GM18502 (cell line): ENCODE results near the gene CERCAM.
A peak's percentile ranks its signal among the peaks of the same experiment; 100 is the strongest.

Experiments used
- ATAC-seq: cut with Tn5 transposase; IDR thresholded peaks from one replicate; pipeline ENCODE4 v1.9.1; 2021; ENCODE audit warnings: mild to moderate bottlenecking; ENCODE audit not compliant: unreplicated experiment, poor library complexity

The CERCAM gene, protein sequence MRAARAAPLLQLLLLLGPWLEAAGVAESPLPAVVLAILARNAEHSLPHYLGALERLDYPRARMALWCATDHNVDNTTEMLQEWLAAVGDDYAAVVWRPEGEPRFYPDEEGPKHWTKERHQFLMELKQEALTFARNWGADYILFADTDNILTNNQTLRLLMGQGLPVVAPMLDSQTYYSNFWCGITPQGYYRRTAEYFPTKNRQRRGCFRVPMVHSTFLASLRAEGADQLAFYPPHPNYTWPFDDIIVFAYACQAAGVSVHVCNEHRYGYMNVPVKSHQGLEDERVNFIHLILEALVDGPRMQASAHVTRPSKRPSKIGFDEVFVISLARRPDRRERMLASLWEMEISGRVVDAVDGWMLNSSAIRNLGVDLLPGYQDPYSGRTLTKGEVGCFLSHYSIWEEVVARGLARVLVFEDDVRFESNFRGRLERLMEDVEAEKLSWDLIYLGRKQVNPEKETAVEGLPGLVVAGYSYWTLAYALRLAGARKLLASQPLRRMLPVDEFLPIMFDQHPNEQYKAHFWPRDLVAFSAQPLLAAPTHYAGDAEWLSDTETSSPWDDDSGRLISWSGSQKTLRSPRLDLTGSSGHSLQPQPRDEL

GRCh38 chr9:128420651-128421481 lies at the start of gene CERCAM:
CERCAM (plus strand) TSS chr9:128420857; CDS start chr9:128420878, 21 bp downstream.
- ATAC-seq = peak; percentile 78

DNA sequence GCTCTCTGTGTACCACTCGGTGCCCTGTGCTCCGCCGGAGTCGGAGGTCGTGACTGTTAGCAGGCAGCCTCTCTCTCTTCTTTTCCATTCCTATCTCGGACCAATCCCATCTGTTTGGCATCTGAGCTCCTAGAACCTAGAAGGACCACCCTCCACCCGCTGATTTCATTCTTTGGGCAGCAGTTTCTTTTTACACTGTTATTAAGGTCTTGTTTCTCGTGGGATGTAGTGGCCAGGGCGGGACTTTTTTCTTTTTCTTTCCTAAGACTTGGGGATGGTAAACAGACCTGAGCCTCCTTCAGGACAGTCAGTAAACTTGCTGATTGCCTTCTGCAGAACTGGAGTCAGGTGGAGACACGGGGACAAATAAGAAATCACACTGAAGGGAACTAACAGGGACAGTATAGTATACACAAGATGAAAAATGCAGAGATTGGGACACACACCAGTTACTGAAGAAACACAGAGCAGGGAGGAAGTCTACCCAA lies 49.0 kb upstream of the CERCAM start:
- no peak for ATAC-seq

- no peak for ATAC-seq
These were observed 48.4 kb upstream of the CERCAM start for GRCh38 chr9:128372188-128372641.

- no peak for ATAC-seq
These were observed 47.9 kb upstream of the CERCAM start for GRCh38 chr9:128372784-128373183.

DNA sequence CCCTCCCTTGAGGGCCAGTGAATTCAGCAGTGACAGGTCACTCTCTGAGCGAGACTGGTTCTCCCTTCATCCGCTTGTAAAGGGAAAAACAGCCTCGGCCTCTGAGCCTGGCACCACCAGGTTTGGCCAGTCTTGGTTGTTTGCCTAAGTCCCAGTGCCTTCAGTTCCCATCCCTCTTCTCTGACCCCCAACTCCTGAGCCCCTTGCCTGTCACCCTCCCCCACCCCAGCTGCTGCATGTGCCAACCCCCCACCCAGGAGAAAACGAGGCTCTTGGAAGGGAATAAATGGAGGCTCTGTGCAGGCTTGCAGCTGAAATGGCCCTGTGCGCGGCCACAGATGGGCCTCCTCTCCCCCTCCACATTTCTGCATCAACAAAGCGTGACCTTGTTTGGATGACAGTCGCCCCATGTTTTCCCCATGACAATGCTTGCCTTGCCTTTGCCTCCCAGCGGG lies 46.4 kb upstream of the CERCAM start:
- ATAC-seq = no peak

- ATAC-seq = no peak
These were observed 44.8 kb upstream of the CERCAM start for GRCh38 chr9:128375865-128376264.

DNA sequence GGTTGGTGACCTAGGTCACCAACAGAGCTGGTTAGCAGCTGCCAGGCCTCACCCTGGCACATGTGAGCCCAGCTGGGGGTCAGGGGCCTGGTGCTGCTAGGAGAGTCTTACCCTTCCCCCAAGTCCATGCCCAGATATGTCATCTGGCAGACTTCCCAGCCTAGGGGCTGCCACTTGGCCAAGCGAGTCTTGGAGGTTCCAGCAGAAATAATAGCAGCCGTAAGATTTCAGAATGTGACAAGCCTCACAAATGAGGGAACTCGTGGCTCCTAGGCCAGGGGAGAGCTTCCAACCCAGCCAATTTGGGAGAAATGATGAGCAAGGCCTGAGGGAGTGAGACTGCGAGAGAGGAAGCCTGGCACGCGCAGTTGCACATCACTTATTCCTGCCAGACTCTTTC lies 38.4 kb upstream of the CERCAM start:
- no peak for ATAC-seq

GRCh38 chr9:128383007-128383753 lies 37.5 kb upstream of the CERCAM start:
- ATAC-seq = no peak

GRCh38 chr9:128383791-128384190 lies 36.9 kb upstream of the CERCAM start:
- ATAC-seq = no peak

DNA sequence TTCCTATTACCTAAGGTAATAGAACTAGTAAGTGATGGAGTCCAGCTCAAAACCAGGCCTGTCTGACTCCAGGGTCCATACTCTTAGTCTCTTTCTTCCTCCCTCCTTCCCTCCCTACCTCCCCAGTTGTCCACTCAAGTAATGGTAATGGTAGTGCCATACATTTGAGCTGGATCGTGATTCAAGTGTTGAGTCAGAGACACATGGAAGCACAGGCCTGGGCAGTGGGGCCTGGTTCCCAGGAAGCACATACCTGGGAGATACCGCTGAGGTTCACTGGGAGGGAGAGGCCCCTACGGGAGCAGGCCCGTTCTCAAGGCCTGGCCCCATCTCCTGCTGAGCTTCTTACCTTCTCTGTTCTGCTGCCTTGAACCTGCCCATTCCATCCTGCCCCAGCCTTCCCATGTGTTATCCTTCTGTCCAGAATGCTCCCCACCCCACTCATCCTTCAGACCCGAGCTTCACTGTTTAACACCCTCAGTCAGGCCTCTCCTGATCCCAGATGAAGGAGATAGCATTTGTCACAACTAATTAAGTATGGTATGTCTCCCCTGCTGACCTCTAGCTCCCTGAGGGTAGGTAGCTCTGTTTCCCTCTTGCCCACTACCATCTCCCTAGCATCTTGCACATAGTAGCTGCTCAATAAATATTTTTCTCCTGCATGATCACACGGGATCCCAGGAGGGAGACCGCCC lies 35.7 kb upstream of the CERCAM start:
- no peak for ATAC-seq

DNA sequence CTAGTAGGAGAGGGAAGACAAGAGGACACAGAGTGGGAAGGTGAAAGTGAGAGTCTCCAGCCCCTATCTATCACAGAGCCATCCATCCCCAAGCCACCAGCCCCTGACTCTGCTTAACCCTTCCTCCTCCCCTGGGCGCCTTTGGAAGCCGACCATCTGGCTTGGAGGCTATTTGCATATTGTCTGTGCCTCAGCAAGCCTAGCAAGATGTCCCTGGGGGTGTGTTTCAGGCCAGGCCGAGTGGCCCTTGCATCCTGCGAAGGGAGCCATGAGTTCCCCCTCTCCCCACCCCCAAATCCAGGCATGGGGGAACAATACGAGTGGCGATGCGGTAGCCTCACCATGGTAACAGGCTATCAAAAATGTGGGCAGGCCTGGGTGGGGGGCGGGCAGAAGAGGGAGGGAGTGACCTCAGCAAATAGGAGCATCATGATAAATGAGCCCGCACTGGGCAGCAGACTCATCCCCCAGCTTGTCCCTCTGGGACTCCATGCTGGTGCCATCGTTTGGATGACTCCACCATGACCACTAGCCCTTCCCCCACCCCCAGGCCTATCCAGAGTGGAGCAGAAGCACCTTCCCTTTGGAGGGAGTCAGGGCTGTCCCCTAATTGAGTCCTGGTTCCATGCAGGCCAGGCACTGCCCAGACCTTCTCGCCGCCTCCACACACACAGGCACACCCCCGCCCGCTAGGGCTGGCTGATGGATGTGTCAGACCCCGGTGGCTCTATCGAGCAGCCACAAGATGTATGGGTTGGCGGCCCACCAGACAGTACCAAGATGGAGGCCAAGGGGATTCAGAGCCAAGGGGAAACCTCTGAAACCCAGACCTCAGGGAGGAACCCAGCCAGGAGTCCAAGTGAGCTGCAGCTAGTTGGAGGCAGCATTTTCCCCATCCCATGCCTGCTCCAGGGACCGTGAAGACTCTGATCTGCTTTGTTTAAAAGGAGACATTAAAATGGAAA lies 34.9 kb upstream of the CERCAM start:
- ATAC-seq = no peak

DNA sequence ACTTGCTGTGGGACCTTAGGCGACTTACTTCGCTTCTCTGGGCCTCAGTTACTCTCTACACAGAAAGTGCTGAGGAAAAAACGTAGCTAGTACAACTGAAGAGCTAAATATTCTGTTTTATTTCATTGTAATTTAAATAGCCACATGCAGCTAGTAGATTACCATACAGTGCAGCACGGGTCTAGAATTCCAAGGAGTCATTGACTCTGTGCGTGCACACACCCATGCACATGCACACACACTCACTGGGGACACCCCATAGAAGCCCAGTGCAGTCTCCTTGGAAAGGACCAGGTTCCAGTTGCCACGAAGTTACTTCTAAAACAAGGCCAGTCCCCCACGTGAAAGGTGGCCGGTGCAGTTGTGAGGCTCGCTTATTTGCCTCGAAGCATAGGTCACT lies 32.5 kb upstream of the CERCAM start:
- no peak for ATAC-seq

GRCh38 chr9:128389395-128390149 lies 31.1 kb upstream of the CERCAM start:
- no peak for ATAC-seq

DNA sequence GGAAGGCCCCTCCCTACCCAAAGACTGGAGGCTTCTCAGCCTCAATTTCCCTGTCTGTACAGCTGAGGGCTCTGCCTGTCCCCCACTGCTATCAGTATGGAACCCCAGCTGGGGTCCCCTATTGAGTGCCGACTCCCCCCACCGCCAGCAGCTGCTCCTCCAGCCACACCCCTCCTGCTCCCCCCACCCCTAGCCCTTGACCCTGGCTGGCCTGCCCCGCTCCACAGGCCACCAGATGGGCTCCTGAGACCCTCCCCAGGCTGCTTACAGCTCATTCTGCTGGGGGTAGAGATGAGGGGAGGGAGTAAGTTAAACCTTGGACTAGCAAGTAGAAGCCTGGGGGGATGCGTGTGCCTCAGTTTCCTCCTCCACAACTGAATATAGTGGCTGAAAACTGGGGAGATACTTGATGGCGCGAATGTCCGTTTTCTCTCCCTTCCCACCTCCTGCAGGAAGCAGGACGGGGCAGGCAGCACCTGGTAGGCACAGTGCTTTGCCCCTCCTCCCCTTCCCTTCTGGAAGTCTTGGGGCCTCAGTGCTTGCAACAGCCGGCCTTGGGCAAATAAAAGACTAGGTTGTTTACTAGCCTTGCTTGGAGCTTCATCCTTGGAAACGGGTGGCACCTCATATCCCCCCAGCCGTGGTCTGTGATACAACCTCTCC lies 30.4 kb upstream of the CERCAM start:
- no peak for ATAC-seq

DNA sequence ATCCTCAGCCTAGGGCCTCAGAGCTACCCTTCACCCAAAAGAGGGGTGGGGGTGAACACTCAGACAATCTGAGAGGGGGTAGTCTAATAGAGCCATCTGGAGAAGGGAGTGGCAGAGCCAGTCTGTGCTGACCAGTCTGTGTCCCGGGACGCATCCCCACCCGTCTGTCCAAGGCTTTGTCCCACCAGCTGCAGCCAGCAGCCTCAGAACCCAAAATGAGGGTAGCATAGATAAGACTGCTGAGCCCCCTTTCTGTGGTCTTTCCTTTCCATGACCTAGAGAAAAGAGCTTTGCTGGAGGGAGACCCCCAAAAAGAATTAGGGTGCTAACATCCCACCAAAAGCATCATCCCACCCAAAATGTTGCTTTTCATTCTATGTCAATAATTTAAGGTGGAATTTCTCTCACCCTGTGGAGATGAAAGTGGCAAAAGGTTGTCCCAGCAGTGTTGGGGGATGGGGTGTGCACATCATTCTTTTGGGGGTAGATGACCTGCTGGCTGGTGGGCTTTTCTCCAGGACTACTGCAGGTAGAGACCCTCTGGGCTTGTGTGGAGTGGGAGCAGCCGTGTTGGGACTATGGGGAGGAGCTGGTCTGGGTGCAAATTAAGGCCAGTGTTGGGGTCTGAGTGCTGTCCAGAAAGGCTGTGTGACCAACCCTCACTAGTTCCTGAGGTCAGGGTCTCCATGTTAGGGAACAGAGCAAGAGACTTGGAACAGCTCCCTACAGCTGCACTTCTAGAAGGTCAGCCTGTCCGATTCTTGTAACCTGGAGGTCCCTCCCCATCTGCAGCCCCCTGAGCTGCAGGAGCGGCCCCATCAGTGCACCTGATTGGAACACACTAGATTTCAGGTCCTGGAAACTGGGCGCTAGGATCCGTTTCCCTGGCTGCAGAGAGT lies 29.6 kb upstream of the CERCAM start:
- no peak for ATAC-seq

- ATAC-seq = no peak
These were observed 28.7 kb upstream of the CERCAM start for GRCh38 chr9:128391956-128392301.
